SJSA1 (cell line): Measurements from ENCODE around the gene ZNF415. TPM values are rescaled to one million over a fixed set of nuclear protein-coding genes. Genes with fewer than 3 reads are reported as not detected.

Source experiments
- DNase-seq, 2 experiments: peaks; one replicate each; pipeline ENCODE4 v3.0.0-alpha.2; 2015 to 2020; ENCODE audit warnings: low spot score in 2 of 2, low read depth in 1 of 2
- H3K27ac ChIP-seq: fragments of 250-450 bp; sonication (Bioruptor Pico); 2 replicates; pipeline ENCODE4 v1.5.1; 2020; ENCODE audit warnings: mild to moderate bottlenecking, moderate library complexity
- H3K27me3 ChIP-seq: fragments of 250-450 bp; sonication (Bioruptor Pico); replicated peaks from 2 replicates; pipeline ENCODE4 v1.5.1; 2020; ENCODE audit warnings: mild to moderate bottlenecking, moderate library complexity
- H3K36me3 ChIP-seq: fragments of 250-450 bp; sonication (Bioruptor Pico); 2 replicates; pipeline ENCODE4 v1.5.1; 2020; ENCODE audit warnings: mild to moderate bottlenecking
- H3K4me1 ChIP-seq: fragments of 250-450 bp; sonication (Bioruptor Pico); replicated peaks from 2 replicates; pipeline ENCODE4 v1.6.1; 2021; ENCODE audit warnings: mild to moderate bottlenecking
- H3K4me3 ChIP-seq: fragments of 250-450 bp; sonication (Bioruptor Pico); 2 replicates; pipeline ENCODE4 v1.5.1; 2020; ENCODE audit warnings: mild to moderate bottlenecking
- H3K9me3 ChIP-seq: fragments of 250-450 bp; sonication (Bioruptor Pico); replicated peaks from 2 replicates; pipeline ENCODE4 v1.5.1; 2020; ENCODE audit warnings: mild to moderate bottlenecking
- total RNA-seq: library from RNA; depleted of rRNA; stranded (reverse); fragments of >200 nt; shearing (Covaris generic); gene quantifications from 2 replicates; pipeline ENCODE4 v1.2.3, GENCODE V29; 2014

ZNF415 gene
- total RNA-seq, 1 experiment from 2014 or later, result 9.7 TPM

GRCh38 chr19:53094754-53095575, 37.7 kb downstream of the ZNF415 start:
- H3K9me3 ChIP-seq, result no peaks in the 10 kb centered on the region
- no peaks in the 10 kb centered on the region for H3K4me1 ChIP-seq
- no peak for DNase-seq
- H3K36me3 ChIP-seq, result peaks cover 42% of the 10 kb centered on the region
- H3K27ac ChIP-seq, result no peak overlapping the region
- no peaks in the 10 kb centered on the region for H3K27me3 ChIP-seq
- H3K4me3 ChIP-seq, result no peak overlapping the region

GRCh38 chr19:53092723-53093122, 40.0 kb downstream of the ZNF415 start:
- H3K9me3 ChIP-seq, result no peaks in the 10 kb centered on the region
- no peak overlapping the region for H3K27ac ChIP-seq
- H3K4me1 ChIP-seq, result no peaks in the 10 kb centered on the region
- no peak for DNase-seq
- peaks cover 42% of the 10 kb centered on the region for H3K36me3 ChIP-seq
- H3K4me3 ChIP-seq, result no peak overlapping the region
- no peaks in the 10 kb centered on the region for H3K27me3 ChIP-seq

GRCh38 chr19:53091413-53092254, 41.1 kb downstream of the ZNF415 start:
- Histone ChIP-seq H3K27me3 (no peaks in the 10 kb centered on the region), H3K36me3 (peaks cover 47% of the 10 kb centered on the region), H3K4me1 (no peaks in the 10 kb centered on the region), H3K4me3 (no peak overlapping the region), H3K9me3 (no peaks in the 10 kb centered on the region), H3K27ac (no peak overlapping the region)
- DNase-seq, result no peak

GRCh38 chr19:53088091-53088490, 44.6 kb downstream of the ZNF415 start:
- no peak overlapping the region for H3K27ac ChIP-seq
- no peaks in the 10 kb centered on the region for H3K27me3 ChIP-seq
- no peak for DNase-seq
- H3K4me3 ChIP-seq, result no peak overlapping the region
- H3K36me3 ChIP-seq, result peaks cover 58% of the 10 kb centered on the region
- no peaks in the 10 kb centered on the region for H3K9me3 ChIP-seq
- H3K4me1 ChIP-seq, result no peaks in the 10 kb centered on the region

GRCh38 chr19:53086949-53087348, 45.8 kb downstream of the ZNF415 start:
- no peak overlapping the region for H3K4me3 ChIP-seq
- no peaks in the 10 kb centered on the region for H3K9me3 ChIP-seq
- no peaks in the 10 kb centered on the region for H3K4me1 ChIP-seq
- DNase-seq, result no peak
- H3K27ac ChIP-seq, result no peak overlapping the region
- H3K36me3 ChIP-seq, result peaks cover 69% of the 10 kb centered on the region
- no peaks in the 10 kb centered on the region for H3K27me3 ChIP-seq

GRCh38 chr19:53085496-53085895, 47.2 kb downstream of the ZNF415 start:
- H3K27ac ChIP-seq, result no peak overlapping the region
- no peak for DNase-seq
- no peaks in the 10 kb centered on the region for H3K4me1 ChIP-seq
- H3K4me3 ChIP-seq, result no peak overlapping the region
- peaks cover 64% of the 10 kb centered on the region for H3K36me3 ChIP-seq
- H3K27me3 ChIP-seq, result no peaks in the 10 kb centered on the region
- no peaks in the 10 kb centered on the region for H3K9me3 ChIP-seq

GRCh38 chr19:53082929-53083328, 49.8 kb downstream of the ZNF415 start:
- no peak for DNase-seq
- Histone ChIP-seq H3K4me3 (no peak overlapping the region), H3K36me3 (peaks cover 63% of the 10 kb centered on the region)

GRCh38 chr19:53079313-53079924, 53.3 kb downstream of the ZNF415 start:
- H3K4me1 ChIP-seq, result no peaks in the 10 kb centered on the region
- no peak overlapping the region for H3K27ac ChIP-seq
- no peak overlapping the region for H3K4me3 ChIP-seq
- H3K9me3 ChIP-seq, result peaks cover 16% of the 10 kb centered on the region; the same call in 1 of the 2 replicates
- DNase-seq, result no peak
- no peaks in the 10 kb centered on the region for H3K27me3 ChIP-seq
- H3K36me3 ChIP-seq, result peaks cover 64% of the 10 kb centered on the region

More at GRCh38 chr19:53082929-53083328, 49.8 kb downstream of the ZNF415 start:
- Histone ChIP-seq H3K9me3 (0 out of 2 replicates have a peak, but pooled peaks cover 3% of the 10 kb centered on the region), H3K27ac (no peak overlapping the region), H3K27me3 (no peaks in the 10 kb centered on the region), H3K4me1 (no peaks in the 10 kb centered on the region)

- peaks cover 65% of the 10 kb centered on the region for H3K36me3 ChIP-seq
- H3K27ac ChIP-seq, result no peak overlapping the region
- H3K9me3 ChIP-seq, result peaks cover 16% of the 10 kb centered on the region; the same call in 1 of the 2 replicates
- no peaks in the 10 kb centered on the region for H3K27me3 ChIP-seq
- no peak for DNase-seq
- no peak overlapping the region for H3K4me3 ChIP-seq
- H3K4me1 ChIP-seq, result no peaks in the 10 kb centered on the region
These were observed 54.0 kb downstream of the ZNF415 start for GRCh38 chr19:53078668-53079067.

- Histone ChIP-seq H3K27me3 (no peaks in the 10 kb centered on the region), H3K9me3 (peaks cover 16% of the 10 kb centered on the region; the same call in 1 of the 2 replicates), H3K27ac (no peak overlapping the region), H3K36me3 (peaks cover 69% of the 10 kb centered on the region), H3K4me3 (no peak overlapping the region), H3K4me1 (no peaks in the 10 kb centered on the region)
- no peak for DNase-seq
These were observed 55.7 kb downstream of the ZNF415 start for GRCh38 chr19:53076984-53077383.

GRCh38 chr19:53068834-53069233, 63.9 kb downstream of the ZNF415 start:
- Histone ChIP-seq H3K4me3 (no peak overlapping the region), H3K27ac (no peak overlapping the region), H3K4me1 (no peaks in the 10 kb centered on the region), H3K36me3 (peaks cover 76% of the 10 kb centered on the region), H3K27me3 (no peaks in the 10 kb centered on the region), H3K9me3 (peaks cover 35% of the 10 kb centered on the region)
- no peak for DNase-seq

GRCh38 chr19:53068199-53068598, 64.5 kb downstream of the ZNF415 start:
- peaks cover 70% of the 10 kb centered on the region for H3K36me3 ChIP-seq
- H3K9me3 ChIP-seq, result peaks cover 35% of the 10 kb centered on the region
- H3K27me3 ChIP-seq, result no peaks in the 10 kb centered on the region
- H3K4me3 ChIP-seq, result no peak overlapping the region
- no peak overlapping the region for H3K27ac ChIP-seq
- no peaks in the 10 kb centered on the region for H3K4me1 ChIP-seq
- DNase-seq, result no peak

- Histone ChIP-seq H3K9me3 (peaks cover 12% of the 10 kb centered on the region; the same call in 1 of the 2 replicates), H3K27ac (no peak overlapping the region), H3K27me3 (no peaks in the 10 kb centered on the region), H3K4me3 (no peak overlapping the region), H3K36me3 (no peaks in the 10 kb centered on the region), H3K4me1 (no peaks in the 10 kb centered on the region)
- no peak for DNase-seq
These were observed 74.7 kb downstream of the ZNF415 start for GRCh38 chr19:53057904-53058580.
